Ecto neural progenitor cell (in vitro differentiated cells): Measurements from ENCODE around the gene SQSTM1.
A peak's percentile ranks its signal among the peaks of the same experiment; 100 is the strongest.
"Not testable (repeated sequence)": the region's sequence is repeated elsewhere in the genome, so short reads cannot be mapped to it uniquely, and the experiment has no call there.

Experiments used
- DNase-seq: peaks from one replicate; pipeline ENCODE4 v3.0.0-alpha.2; 2018; ENCODE audit warnings: low spot score

SQSTM1 gene

DNA sequence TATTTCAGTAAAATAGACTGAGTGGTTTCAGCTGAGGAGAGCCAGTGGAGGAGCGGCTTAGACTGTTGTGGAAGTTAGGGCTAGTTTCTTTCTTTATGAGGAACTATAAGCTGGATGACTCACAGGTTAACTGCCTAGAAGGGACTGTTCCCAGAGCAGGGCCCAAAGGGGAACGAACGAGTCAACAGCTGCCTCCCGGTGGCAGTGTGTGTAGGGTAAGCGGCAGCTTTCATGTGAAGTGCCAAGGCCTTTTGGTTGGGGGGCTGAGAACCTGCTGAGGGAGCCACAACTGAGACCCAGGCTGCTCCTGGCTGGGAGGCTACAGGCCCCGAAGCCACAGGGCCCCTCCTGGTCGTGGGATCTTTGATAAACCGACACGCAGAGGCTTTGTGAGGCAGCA, 7.0 kb downstream of the SQSTM1 start:
- DNase-seq = no peak

- no peak for DNase-seq
These were observed 8.2 kb downstream of the SQSTM1 start for GRCh38 chr5:179828756-179829421.

- no peak for DNase-seq
These were observed 9.2 kb downstream of the SQSTM1 start for GRCh38 chr5:179829732-179830435.

DNA sequence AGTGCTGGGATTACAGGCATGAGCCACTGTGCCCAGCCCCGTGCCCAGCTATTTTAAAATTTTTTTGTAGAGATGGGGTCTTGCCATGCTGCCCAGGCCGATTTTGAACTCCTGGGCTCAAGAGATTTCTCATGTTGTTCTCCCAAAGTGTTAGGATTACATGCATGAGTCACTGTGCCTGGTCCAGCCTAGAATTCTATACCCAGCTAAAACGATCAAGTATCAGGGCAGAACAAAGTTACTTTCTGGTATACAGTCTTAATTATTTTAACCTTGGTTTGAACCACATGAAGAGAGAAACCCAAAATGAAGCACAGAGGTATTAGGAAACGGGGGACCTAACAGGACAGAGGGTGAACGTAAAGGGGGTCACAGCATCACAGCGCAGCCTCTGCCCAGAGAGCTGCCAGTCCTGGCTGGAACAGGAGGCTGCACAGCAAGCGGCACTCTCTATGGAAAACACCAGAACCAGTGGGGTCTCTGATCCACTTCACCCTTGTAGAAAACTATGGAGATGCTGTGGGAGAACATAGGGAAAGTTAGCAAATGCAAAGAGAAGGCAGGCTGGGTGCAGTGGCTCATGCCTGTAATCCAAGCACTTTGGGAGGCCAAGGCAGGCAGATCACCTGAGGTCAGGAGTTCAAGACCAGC, 10.2 kb downstream of the SQSTM1 start:
- no peak for DNase-seq

DNA sequence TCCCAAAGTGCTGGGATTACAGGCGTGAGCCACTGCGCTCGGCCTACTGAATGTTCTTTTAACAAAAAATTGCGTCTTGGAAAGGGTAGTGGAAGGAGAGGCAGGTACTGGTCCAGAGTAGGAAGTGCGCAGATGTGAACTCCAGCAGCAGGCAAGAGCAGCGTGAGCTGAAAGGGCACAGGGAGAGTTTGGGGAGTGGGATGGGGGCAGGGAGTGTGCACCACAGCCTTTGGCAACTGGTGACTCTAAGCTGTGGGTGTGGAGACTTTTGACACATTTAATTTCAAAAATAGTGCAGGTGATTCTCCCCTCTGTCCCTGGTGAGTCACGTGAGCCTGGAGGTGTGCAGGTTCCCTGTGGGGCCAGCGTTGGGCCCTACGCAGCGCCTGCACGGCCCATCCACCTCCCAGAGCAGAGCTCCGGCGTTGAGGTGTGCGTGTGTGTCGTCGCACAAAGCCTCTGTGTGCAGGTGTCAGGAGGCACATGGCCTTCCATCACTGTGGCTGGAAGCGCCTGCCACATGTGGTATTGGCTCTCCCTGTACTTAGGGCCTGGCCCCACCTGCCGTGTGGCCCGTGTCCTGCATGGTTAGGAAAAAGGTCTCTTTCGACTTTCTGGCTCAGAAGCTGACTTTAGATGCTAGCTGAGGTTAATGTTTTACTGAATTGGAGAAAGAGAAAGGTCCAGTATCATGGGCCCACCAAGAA, 11.5 kb downstream of the SQSTM1 start:
- DNase-seq = no peak

DNA sequence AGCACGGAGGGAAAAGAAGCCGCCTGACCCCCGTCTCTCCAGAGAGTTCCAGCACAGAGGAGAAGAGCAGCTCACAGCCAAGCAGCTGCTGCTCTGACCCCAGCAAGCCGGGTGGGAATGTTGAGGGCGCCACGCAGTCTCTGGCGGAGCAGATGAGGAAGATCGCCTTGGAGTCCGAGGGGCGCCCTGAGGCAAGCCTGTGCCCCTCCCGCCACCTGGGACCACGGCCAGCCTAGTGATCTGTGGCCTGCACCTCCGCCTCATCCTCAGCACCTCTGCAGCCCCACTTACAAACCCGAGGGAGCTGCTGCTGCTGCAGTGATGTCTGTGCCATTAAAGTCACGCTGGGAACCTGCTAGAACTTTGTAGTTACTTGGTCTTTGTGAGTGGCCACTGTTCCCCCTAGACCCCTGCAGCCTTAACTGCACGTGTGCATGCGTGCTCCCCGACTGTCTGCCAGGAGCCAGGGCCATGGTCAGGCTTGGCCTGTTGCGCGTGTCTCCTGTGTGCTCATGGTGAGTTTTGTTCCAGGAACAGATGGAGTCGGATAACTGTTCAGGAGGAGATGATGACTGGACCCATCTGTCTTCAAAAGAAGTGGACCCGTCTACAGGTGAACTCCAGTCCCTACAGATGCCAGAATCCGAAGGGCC, 12.5 kb downstream of the SQSTM1 start:
- DNase-seq = no peak

GRCh38 chr5:179833709-179834070, 13.0 kb downstream of the SQSTM1 start:
- DNase-seq = no peak

GRCh38 chr5:179834120-179834519, 13.4 kb downstream of the SQSTM1 start:
- DNase-seq = no peak

DNA sequence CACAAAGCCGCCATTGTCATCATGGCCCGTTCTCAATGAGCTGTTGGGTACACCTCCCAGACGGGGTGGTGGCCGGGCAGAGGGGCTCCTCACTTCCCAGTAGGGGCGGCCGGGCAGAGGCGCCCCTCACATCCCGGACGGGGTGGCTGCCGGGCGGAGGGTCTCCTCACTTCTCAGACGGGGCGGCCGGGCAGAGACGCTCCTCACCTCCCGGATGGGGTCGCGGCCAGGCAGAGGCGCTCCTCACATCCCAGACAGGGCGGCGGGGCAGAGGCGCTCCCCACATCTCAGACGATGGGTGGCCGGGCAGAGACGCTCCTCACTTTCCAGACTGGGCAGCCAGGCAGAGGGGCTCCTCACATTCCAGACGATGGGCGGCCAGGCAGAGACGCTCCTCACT, 14.2 kb downstream of the SQSTM1 start:
- DNase-seq = not testable (repeated sequence)

DNA sequence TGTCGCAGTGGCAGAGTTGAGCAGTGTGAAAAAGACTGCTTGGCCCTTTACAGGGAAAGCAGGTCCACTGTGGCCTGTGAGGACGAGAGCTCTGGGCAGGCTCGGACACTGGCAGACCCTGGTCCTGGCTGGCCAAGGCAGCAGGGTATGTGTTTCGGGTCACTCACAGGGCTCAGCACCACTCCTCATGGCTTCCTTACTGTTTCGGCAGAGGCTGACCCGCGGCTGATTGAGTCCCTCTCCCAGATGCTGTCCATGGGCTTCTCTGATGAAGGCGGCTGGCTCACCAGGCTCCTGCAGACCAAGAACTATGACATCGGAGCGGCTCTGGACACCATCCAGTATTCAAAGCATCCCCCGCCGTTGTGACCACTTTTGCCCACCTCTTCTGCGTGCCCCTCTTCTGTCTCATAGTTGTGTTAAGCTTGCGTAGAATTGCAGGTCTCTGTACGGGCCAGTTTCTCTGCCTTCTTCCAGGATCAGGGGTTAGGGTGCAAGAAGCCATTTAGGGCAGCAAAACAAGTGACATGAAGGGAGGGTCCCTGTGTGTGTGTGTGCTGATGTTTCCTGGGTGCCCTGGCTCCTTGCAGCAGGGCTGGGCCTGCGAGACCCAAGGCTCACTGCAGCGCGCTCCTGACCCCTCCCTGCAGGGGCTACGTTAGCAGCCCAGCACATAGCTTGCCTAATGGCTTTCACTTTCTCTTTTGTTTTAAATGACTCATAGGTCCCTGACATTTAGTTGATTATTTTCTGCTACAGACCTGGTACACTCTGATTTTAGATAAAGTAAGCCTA, 15.7 kb downstream of the SQSTM1 start:
- DNase-seq = no peak

DNA sequence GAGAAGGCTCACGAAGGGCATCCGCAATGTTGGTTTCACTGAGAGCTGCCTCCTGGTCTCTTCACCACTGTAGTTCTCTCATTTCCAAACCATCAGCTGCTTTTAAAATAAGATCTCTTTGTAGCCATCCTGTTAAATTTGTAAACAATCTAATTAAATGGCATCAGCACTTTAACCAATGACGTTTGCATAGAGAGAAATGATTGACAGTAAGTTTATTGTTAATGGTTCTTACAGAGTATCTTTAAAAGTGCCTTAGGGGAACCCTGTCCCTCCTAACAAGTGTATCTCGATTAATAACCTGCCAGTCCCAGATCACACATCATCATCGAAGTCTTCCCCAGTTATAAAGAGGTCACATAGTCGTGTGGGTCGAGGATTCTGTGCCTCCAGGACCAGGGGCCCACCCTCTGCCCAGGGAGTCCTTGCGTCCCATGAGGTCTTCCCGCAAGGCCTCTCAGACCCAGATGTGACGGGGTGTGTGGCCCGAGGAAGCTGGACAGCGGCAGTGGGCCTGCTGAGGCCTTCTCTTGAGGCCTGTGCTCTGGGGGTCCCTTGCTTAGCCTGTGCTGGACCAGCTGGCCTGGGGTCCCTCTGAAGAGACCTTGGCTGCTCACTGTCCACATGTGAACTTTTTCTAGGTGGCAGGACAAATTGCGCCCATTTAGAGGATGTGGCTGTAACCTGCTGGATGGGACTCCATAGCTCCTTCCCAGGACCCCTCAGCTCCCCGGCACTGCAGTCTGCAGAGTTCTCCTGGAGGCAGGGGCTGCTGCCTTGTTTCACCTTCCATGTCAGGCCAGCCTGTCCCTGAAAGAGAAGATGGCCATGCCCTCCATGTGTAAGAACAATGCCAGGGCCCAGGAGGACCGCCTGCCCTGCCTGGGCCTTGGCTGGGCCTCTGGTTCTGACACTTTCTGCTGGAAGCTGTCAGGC, 16.6 kb downstream of the SQSTM1 start:
- DNase-seq = no peak

DNA sequence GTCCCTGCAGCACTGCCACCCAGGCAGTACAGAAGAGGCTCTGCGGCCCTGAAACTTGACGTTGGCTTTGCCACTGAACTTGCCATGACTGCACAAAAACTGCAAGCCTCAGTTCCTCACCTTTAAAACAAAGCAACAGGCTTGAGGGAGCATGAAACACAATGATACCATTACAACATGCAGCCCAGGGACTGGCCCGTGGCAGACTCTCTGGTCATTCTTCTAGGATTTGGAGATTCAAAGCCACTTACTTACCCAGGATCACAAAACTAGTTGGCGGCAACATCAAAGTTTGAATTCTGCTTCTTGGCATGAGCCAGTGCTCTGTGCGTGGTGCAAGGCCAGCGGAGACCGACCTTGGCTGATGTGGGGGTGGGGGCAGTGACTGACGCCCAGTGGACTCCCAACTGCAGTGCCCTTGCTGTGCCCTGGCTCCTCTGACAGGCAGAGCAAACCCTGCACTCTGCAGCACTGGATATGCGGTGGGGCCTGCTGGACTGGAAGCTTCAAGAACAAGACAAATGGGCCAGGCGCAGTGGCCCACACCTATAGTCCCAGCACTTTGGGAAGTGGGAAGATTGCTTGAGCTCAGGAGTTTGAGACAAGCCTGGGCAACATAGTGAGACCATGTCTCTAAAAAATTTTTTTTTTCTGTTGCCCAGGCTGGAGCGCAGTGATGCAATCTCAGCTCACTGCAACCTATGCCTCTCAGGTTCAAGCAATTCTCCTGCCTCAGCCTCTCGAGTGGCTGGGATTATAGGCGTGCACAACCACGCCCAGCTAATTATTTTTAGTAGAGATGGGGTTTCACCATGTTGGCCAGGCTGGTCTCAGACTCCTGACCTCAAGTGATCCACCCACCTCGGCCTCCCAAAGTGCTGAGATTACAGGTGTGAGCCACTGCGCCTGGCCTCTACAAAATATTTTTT, 18.9 kb downstream of the SQSTM1 start:
- DNase-seq = no peak

DNA sequence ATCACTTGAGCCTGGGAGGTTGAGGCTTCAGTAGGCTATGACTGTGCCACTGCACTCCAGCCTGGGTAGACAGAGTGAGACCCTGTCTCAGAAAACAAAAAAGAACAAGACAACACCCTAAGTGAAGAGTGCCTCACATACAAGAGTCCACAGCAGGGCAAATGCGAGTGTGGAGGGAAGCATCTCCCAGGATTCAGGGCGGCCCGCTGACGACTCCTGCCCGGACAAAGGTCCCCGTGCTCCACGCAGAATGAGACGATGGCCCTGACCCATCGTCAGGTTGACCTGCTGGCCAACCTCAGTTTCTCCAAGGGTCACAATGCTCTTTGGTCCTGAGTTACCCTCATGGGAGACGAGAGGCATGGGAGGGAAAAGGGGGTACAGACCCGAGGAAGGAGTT, 19.6 kb downstream of the SQSTM1 start:
- no peak for DNase-seq

DNA sequence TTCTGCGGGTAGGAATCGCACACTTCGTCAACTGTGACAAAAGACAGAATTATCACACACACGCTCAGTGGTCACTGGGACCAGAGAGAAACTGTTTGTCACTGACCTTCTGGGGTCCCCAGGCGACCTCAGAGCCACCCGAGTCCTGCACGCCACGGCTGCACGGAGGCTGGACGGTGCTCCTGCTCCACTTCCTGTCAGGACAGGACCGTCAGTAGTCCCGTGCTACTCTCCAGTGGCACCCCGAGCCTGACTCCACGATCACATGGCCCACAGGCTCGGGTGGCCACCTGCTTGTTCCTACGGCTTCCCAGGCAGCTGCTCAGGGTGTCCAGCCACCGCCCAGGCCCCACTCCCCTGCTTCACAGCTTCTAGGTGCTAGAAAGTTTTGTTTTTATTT, 20.1 kb downstream of the SQSTM1 start:
- DNase-seq = no peak

DNA sequence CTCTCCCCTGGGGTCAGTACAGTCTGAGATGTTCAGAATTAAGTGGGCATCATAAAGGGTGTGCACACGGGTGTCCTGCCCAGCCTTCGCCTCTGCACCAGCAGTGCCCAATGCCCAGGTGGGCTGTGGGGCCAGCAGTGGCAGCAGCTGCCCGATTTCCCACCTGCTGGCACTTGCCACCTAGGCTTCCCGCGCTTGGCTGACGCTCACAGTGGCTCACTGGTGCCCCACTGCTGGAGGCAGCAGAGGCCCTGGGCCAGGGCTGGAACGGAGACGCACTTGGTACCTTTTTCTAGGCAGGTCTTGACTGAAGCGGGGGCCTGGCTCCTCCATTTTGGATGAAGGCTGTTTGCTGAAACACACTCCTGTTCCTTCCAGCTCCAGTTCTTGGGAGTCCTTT, 20.9 kb downstream of the SQSTM1 start:
- DNase-seq = no peak

DNA sequence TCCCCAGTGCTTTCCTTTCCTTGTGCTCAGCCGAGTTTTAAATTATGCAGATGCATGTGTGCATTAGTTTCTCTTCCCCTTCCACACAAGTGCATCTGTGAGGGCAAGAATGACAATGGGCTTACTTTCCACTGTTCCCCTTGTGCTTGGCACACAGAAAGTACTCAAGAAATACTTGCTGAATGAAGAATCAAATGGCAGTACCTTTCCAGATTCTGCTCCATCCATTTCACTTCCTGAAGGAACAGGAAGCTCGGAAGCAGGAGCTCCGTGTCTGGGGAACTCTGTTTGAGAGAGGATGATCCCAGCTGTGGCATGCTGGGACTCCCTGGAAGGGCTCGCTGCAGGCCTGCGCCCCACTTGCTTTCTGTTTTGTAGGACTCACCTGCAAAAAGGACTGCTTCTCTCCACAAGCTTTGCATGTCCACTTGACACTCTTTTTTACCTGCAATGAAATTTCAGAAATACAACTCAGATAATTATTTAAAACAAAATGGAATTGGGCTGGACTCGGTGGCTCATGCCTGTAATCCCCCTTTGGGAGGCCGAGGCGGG, 32.4 kb downstream of the SQSTM1 start:
- DNase-seq = no peak

DNA sequence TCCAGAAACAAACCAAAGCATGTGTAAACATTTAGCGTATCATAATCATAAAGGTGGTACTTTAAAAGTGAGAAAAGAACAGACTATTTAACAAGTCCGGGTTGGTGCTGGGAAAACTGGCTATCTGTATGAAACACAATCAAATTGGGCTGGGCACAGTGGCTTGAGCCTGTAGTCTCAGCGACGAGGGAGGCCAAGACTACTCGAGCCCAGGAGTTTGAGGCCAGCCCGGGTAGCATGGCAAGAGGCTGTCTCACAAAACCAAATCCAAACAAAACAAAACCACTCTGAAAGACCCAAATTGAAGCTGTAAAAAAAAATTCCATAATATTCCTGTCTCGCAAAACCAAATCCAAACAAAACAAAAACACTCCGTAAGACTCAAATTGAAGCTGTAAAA, 33.7 kb downstream of the SQSTM1 start:
- no peak for DNase-seq

DNA sequence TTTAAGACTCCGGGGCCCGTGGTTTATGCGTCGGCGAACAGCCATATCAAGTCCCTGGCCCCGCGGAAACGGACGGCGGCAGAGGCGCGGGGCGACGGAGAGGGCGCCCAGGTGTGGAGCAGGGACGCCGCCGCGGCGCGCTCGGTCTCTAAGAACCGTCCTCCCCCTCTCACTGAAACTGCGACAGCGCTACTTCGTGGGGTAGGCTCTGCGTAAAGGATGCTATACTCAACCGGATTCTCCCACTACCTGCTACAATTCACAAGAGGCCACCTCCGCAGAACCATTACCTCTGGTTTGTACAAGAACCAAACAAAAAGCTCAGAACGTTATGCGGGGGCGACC, 37.5 kb downstream of the SQSTM1 start:
- peak; percentile 60 for DNase-seq
